Panc1 (cell line): ENCODE data around the gene IPO5. TPM values are rescaled to one million over a fixed set of nuclear protein-coding genes. Genes with fewer than 3 reads are reported as not detected.

Source experiments
- ATAC-seq: fragments of 200-7000 bp; cut with Tn5 transposase; 2 replicates; pipeline ENCODE4 v1.9.1; 2020; ENCODE audit warnings: mild to moderate bottlenecking, moderate library complexity
- BruUV-seq: library from RNA; stranded (reverse); fragments of 400-500 nt; replicated peaks from 2 replicates; lab custom pipeline; 2021; lab: Mats Ljungman, UMichigan
- CTCF ChIA-PET: fragments of 300-600 bp; sonication (Branson Sonifier 250); formaldehyde crosslinking; loops from one replicate; lab custom pipeline; 2022; ENCODE audit warnings: antibody characterized with exemption; lab: Charles Lee
- POLR2A ChIA-PET: fragments of 300-600 bp; sonication (Branson Sonifier 250); formaldehyde crosslinking; loops from one replicate; lab custom pipeline; 2022; ENCODE audit warnings: antibody characterized with exemption; lab: Charles Lee
- DNase-seq: peaks from one replicate; pipeline ENCODE4 v3.0.0-alpha.2; 2010; ENCODE audit warnings: low read depth, low spot score
- H3K27ac ChIP-seq: 2 replicates; pipeline ENCODE4 v1.5.1; 2011; ENCODE audit warnings: mild to moderate bottlenecking, low read length, inconsistent platforms
- H3K27me3 ChIP-seq: fragments of 200-500 bp; sonication (Bioruptor generic); 2 replicates; pipeline ENCODE4 v1.6.0; 2014; ENCODE audit warnings: low read length, inconsistent platforms; ENCODE audit not compliant: control insufficient read depth, insufficient read depth
- H3K36me3 ChIP-seq: fragments of 200-500 bp; sonication (Bioruptor generic); 2 replicates; pipeline ENCODE4 v1.5.1; 2014; ENCODE audit warnings: inconsistent platforms, mild to moderate bottlenecking, low read length, moderate library complexity; ENCODE audit not compliant: control insufficient read depth, insufficient read depth
- H3K4me1 ChIP-seq: 2 replicates; pipeline ENCODE4 v1.5.1; 2011; ENCODE audit warnings: inconsistent platforms, mild to moderate bottlenecking, low read length, moderate library complexity; ENCODE audit not compliant: control insufficient read depth, insufficient read depth
- H3K4me3 ChIP-seq, 2 experiments: 2 replicates each; pipeline ENCODE4 v1.5.1; 2011 to 2012; ENCODE audit warnings: low read depth in 2 of 2, low read length in 2 of 2, mild to moderate bottlenecking in 2 of 2, inconsistent platforms in 1 of 2, moderate library complexity in 1 of 2
- H3K9me3 ChIP-seq: fragments of 200-500 bp; sonication (Bioruptor generic); 2 replicates; pipeline ENCODE4 v1.5.1; 2014; ENCODE audit warnings: low read depth, mild to moderate bottlenecking, inconsistent platforms, low read length, moderate library complexity; ENCODE audit not compliant: control insufficient read depth, insufficient read depth
- POLR2AphosphoS5 ChIP-seq: IDR thresholded peaks from 2 replicates; pipeline ENCODE4 v1.6.1; 2012; ENCODE audit warnings: mild to moderate bottlenecking, low read depth, low read length, moderate library complexity
- SIN3A ChIP-seq: IDR thresholded peaks from 2 replicates; pipeline ENCODE4 v1.6.1; 2012; ENCODE audit warnings: low read depth, mild to moderate bottlenecking, low read length, moderate library complexity, borderline replicate concordance; ENCODE audit not compliant: insufficient read depth
- TCF7L2 ChIP-seq: IDR thresholded peaks from 2 replicates; pipeline ENCODE4 v1.6.1; 2011; ENCODE audit warnings: mild to moderate bottlenecking, low read depth, low read length, inconsistent platforms
- in situ Hi-C: cut with HindIII; loops from 2 replicates; pipeline ENCODE4 v1.10.0; 2016; ENCODE audit warnings: low sequenced_read_pairs, low pct_unique_long_range_greater_than_20kb
- intact Hi-C: fragments of 100-400 bp; cut with micrococcal nuclease; formaldehyde crosslinking; loops from one replicate; pipeline ENCODE4 v1.10.0; 2022; ENCODE audit not compliant: unreplicated experiment
- total RNA-seq: library from RNA; stranded (reverse); gene quantifications from one replicate; pipeline ENCODE4 v1.2.1, GENCODE V29; 2021; ENCODE audit not compliant: unreplicated experiment
- TF ChIP-seq, protein P1 (sequence below), 2 experiments: IDR thresholded peaks; 2 replicates each; pipeline ENCODE4 v1.6.1; 2011 to 2012; ENCODE audit warnings: low read depth in 2 of 2, control low read depth in 1 of 2, low read length in 1 of 2, mild to moderate bottlenecking in 1 of 2, moderate library complexity in 1 of 2; ENCODE audit not compliant: insufficient read depth in 1 of 2
- TF ChIP-seq, protein P2 (sequence below): fragments of 450-650 bp; IDR thresholded peaks from 2 replicates; pipeline ENCODE4 v1.5.1; 2017; ENCODE audit warnings: mild to moderate bottlenecking

Gene IPO5
- total RNA-seq, 1 experiment from 2014 or later: 122 TPM

DNA sequence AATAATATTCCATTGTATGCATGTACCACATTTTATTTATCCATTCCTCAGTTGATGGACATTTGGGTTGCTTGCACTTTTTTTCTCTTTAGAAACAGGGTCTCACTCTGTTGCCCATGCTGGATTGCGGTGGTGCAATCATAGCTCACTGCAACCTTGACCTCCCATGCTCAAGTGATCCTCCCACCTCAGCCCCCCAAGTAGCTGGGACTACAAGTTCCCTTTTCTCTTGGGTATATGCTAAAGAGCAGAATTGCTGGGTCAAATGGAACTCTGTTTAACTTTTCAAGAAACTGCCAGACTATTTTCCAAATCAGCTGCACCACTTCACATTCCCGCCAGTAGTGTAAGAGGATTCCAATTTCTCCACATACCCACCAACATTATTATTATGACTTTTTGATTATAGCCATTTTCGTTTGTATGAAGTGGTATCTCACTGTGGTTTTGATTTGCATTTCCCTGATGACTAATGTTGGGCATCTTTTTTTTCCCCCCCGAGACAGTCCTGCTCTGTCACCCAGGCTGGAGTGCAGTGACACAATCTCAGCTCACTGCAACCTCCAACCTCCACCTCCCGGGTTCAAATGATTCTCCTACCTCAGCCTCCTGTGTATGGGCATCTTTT, 7.6 kb upstream of the IPO5 start:
- Histone ChIP-seq H3K27me3 (no peaks in the 10 kb centered on the region), H3K36me3 (no peaks in the 10 kb centered on the region), H3K4me3 (no peak overlapping the region), H3K4me1 (no peaks in the 10 kb centered on the region), H3K27ac (no peak overlapping the region), H3K9me3 (no peaks in the 10 kb centered on the region)
- BruUV-seq: no TSS peak
- no peak for ATAC-seq
- in situ Hi-C loops (no loop called here), intact Hi-C loops (no loop called here)
- no peak for DNase-seq
- POLR2A ChIA-PET: no interaction called here
- CTCF ChIA-PET: no interaction called here
- TF ChIP-seq POLR2AphosphoS5: no peak
- TF ChIP-seq, protein P1, sequence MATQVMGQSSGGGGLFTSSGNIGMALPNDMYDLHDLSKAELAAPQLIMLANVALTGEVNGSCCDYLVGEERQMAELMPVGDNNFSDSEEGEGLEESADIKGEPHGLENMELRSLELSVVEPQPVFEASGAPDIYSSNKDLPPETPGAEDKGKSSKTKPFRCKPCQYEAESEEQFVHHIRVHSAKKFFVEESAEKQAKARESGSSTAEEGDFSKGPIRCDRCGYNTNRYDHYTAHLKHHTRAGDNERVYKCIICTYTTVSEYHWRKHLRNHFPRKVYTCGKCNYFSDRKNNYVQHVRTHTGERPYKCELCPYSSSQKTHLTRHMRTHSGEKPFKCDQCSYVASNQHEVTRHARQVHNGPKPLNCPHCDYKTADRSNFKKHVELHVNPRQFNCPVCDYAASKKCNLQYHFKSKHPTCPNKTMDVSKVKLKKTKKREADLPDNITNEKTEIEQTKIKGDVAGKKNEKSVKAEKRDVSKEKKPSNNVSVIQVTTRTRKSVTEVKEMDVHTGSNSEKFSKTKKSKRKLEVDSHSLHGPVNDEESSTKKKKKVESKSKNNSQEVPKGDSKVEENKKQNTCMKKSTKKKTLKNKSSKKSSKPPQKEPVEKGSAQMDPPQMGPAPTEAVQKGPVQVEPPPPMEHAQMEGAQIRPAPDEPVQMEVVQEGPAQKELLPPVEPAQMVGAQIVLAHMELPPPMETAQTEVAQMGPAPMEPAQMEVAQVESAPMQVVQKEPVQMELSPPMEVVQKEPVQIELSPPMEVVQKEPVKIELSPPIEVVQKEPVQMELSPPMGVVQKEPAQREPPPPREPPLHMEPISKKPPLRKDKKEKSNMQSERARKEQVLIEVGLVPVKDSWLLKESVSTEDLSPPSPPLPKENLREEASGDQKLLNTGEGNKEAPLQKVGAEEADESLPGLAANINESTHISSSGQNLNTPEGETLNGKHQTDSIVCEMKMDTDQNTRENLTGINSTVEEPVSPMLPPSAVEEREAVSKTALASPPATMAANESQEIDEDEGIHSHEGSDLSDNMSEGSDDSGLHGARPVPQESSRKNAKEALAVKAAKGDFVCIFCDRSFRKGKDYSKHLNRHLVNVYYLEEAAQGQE (IDR thresholded peaks at IDR 0.05; ENCODE audit: insufficient read depth in 1 of 2, low read depth in 2 of 2, low read length in 1 of 2): no peak
- no peak for TF ChIP-seq TCF7L2
- no peak for TF ChIP-seq SIN3A
- TF ChIP-seq, protein P2, sequence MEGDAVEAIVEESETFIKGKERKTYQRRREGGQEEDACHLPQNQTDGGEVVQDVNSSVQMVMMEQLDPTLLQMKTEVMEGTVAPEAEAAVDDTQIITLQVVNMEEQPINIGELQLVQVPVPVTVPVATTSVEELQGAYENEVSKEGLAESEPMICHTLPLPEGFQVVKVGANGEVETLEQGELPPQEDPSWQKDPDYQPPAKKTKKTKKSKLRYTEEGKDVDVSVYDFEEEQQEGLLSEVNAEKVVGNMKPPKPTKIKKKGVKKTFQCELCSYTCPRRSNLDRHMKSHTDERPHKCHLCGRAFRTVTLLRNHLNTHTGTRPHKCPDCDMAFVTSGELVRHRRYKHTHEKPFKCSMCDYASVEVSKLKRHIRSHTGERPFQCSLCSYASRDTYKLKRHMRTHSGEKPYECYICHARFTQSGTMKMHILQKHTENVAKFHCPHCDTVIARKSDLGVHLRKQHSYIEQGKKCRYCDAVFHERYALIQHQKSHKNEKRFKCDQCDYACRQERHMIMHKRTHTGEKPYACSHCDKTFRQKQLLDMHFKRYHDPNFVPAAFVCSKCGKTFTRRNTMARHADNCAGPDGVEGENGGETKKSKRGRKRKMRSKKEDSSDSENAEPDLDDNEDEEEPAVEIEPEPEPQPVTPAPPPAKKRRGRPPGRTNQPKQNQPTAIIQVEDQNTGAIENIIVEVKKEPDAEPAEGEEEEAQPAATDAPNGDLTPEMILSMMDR: no peak

DNA sequence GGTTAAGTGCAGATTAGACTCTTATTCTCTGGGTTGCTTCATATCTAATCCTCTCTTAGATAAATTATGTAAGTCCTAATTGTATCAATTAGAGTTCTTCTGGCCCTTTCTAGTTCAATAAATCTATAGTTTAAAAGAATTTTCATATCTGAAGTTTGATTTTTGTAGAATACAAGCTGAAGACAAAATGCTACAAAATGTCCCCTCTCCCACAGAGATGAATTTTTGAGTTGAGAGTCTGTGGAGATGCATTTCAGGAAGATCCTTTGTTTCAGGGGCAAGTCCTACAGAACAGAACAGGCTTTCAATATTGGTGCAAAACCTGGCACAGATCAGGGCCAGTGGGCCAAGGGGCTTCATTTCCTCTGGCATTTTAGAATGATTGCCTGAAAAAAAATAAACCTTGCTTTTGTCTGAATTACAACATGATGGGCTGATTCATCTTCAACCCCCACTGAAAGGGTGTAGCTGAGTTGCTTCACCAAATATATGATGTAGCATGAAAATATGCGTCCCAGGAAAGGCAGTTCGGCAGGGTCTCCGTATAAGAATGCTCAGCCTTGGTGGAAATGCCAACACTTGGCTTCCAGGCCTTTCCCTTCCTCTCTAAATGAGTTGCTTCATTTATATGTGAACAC, 6.4 kb upstream of the IPO5 start:
- ChIA-PET CTCF (interaction anchor here (0.7 kb wide), 1 partner anchor 84 kb away, joined by 11 read pairs; no protein-coding TSS in a partner anchor), POLR2A (interaction anchor here (0.5 kb wide), 1 partner anchor 40 kb away, joined by 10 read pairs; no protein-coding TSS in a partner anchor)
- Histone ChIP-seq H3K27ac (no peak overlapping the region), H3K4me1 (no peaks in the 10 kb centered on the region), H3K27me3 (no peaks in the 10 kb centered on the region), H3K9me3 (no peaks in the 10 kb centered on the region), H3K4me3 (no peak overlapping the region), H3K36me3 (no peaks in the 10 kb centered on the region)
- in situ Hi-C loops: no loop called here
- BruUV-seq: no TSS peak
- ATAC-seq (no peak), DNase-seq (no peak)
- TF ChIP-seq SIN3A: no peak
- intact Hi-C loops: no loop called here

DNA sequence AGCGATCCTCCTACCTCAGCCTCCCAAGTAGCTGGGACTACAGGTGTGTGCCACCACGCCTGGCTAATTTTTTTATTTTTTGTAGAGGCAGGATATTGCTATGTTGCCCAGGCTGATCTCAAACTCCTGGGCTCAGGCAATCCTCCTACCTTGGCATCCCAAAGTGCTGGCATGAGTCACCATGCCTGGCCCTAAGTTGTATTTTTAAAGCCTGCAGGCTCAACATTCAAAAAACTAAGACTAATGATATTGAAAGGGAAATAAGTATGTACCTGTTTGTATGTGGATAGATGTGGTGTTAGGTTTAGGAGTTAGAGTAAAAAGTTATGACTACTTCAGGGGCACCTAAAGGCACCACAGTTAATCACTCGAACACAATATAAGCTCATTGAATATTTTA, 5.4 kb upstream of the IPO5 start:
- no peak overlapping the region for H3K27ac ChIP-seq
- DNase-seq: no peak

More for the DNA sequence above, 5.4 kb upstream of the IPO5 start:
- ChIA-PET POLR2A (interaction anchor here (0.5 kb wide), 1 partner anchor 39 kb away, joined by 10 read pairs; no protein-coding TSS in a partner anchor), CTCF (interaction anchor here (0.7 kb wide), 1 partner anchor 106 kb away, joined by 6 read pairs; no protein-coding TSS in a partner anchor)
- H3K9me3 ChIP-seq: no peaks in the 10 kb centered on the region
- no peaks in the 10 kb centered on the region for H3K27me3 ChIP-seq
- no peaks in the 10 kb centered on the region for H3K4me1 ChIP-seq
- no peaks in the 10 kb centered on the region for H3K36me3 ChIP-seq
- in situ Hi-C loops: no loop called here
- intact Hi-C loops: no loop called here
- no peak for ATAC-seq
- no peak for TF ChIP-seq POLR2AphosphoS5
- TF ChIP-seq, protein P1 (IDR thresholded peaks at IDR 0.05; ENCODE audit: insufficient read depth in 1 of 2, low read depth in 2 of 2, low read length in 1 of 2): no peak
- BruUV-seq: no TSS peak
- no peak overlapping the region for H3K4me3 ChIP-seq
